Upper lobe of right lung (tissue), 1 donor: Measurements from ENCODE around the gene MTFR1L. TPM values are rescaled to one million over a fixed set of nuclear protein-coding genes. Genes with fewer than 3 reads are reported as not detected.

Experiments used
- ATAC-seq: fragments of 200-7000 bp; cut with Tn5 transposase; one replicate; pipeline ENCODE4 v1.9.1; 2020; ENCODE audit warnings: mild to moderate bottlenecking, moderate library complexity
- DNase-seq: peaks from one replicate; pipeline ENCODE4 v3.0.0-alpha.2; 2020
- H3K27ac ChIP-seq: fragments of 200-600 bp; one replicate; pipeline ENCODE4 v1.8.0; 2022
- H3K27me3 ChIP-seq: fragments of 200-600 bp; one replicate; pipeline ENCODE4 v1.8.0; 2022; ENCODE audit warnings: mild to moderate bottlenecking
- H3K36me3 ChIP-seq: fragments of 200-600 bp; one replicate; pipeline ENCODE4 v1.8.0; 2022
- H3K4me1 ChIP-seq: fragments of 200-600 bp; one replicate; pipeline ENCODE4 v1.8.0; 2022
- H3K4me3 ChIP-seq: fragments of 200-600 bp; one replicate; pipeline ENCODE4 v1.8.0; 2022; ENCODE audit warnings: mild to moderate bottlenecking
- H3K9me3 ChIP-seq: fragments of 200-600 bp; one replicate; pipeline ENCODE4 v1.8.0; 2022
- CTCF ChIP-seq: fragments of 200-600 bp; IDR thresholded peaks from one replicate; pipeline ENCODE4 v1.8.0; 2022; ENCODE audit warnings: antibody characterized with exemption
- intact Hi-C: fragments of 100-400 bp; cut with DNase I; formaldehyde crosslinking; loops from one replicate; pipeline ENCODE4 v1.11.0; 2022
- total RNA-seq: library from RNA; stranded (reverse); fragmentation: NEBNext Ultra II Directional; extraction: Animal tissue kit (Norgen Biotek cat#: 25700); gene quantifications from one replicate; pipeline ENCODE4 v1.2.1, GENCODE V29; 2021
- donor health status: DM: no; HTN: yes; CAD: no; lungs with severe emphysema.

Gene MTFR1L
- total RNA-seq, 1 donor from 2014 or later: 46.0 TPM

- no peaks in the 10 kb centered on the region for H3K27me3 ChIP-seq
- TF ChIP-seq CTCF: no peak
- intact Hi-C loops: no loop called here
These were observed 39.2 kb upstream of the MTFR1L start for GRCh38 chr1:25780318-25781129.

GRCh38 chr1:25781130-25781433, 38.7 kb upstream of the MTFR1L start:
- intact Hi-C loops: no loop called here
- no peak overlapping the region for H3K27ac ChIP-seq
- peaks cover 4% of the 10 kb centered on the region for H3K4me1 ChIP-seq

More at GRCh38 chr1:25780318-25781129, 39.2 kb upstream of the MTFR1L start:
- Histone ChIP-seq H3K36me3 (peaks cover 23% of the 10 kb centered on the region), H3K9me3 (no peaks in the 10 kb centered on the region), H3K27ac (no peak overlapping the region), H3K4me1 (peaks cover 6% of the 10 kb centered on the region), H3K4me3 (no peak overlapping the region)
- DNase-seq (no peak), ATAC-seq (no peak)

GRCh38 chr1:25782608-25783201, 37.0 kb upstream of the MTFR1L start:
- Histone ChIP-seq H3K36me3 (peaks cover 28% of the 10 kb centered on the region), H3K27me3 (no peaks in the 10 kb centered on the region), H3K9me3 (no peaks in the 10 kb centered on the region), H3K27ac (no peak overlapping the region), H3K4me3 (no peak overlapping the region), H3K4me1 (peaks cover 4% of the 10 kb centered on the region)
- DNase-seq (no peak), ATAC-seq (no peak)
- no peak for TF ChIP-seq CTCF
- intact Hi-C loops: no loop called here

More at GRCh38 chr1:25781130-25781433, 38.7 kb upstream of the MTFR1L start:
- ATAC-seq (no peak), DNase-seq (no peak)
- H3K36me3 ChIP-seq: peaks cover 23% of the 10 kb centered on the region
- no peaks in the 10 kb centered on the region for H3K9me3 ChIP-seq
- TF ChIP-seq CTCF: no peak
- no peak overlapping the region for H3K4me3 ChIP-seq
- no peaks in the 10 kb centered on the region for H3K27me3 ChIP-seq

- Histone ChIP-seq H3K9me3 (no peaks in the 10 kb centered on the region), H3K4me1 (peaks cover 4% of the 10 kb centered on the region)
These were observed 35.1 kb upstream of the MTFR1L start for GRCh38 chr1:25784575-25785051.

GRCh38 chr1:25785333-25786067, 34.3 kb upstream of the MTFR1L start:
- Histone ChIP-seq H3K27ac (no peak overlapping the region), H3K4me1 (peaks cover 4% of the 10 kb centered on the region), H3K36me3 (peaks cover 23% of the 10 kb centered on the region), H3K4me3 (no peak overlapping the region), H3K27me3 (no peaks in the 10 kb centered on the region), H3K9me3 (no peaks in the 10 kb centered on the region)
- ATAC-seq: no peak
- DNase-seq: no peak
- TF ChIP-seq CTCF: no peak
- intact Hi-C loops: no loop called here

More at GRCh38 chr1:25784575-25785051, 35.1 kb upstream of the MTFR1L start:
- H3K36me3 ChIP-seq: peaks cover 23% of the 10 kb centered on the region
- no peak overlapping the region for H3K27ac ChIP-seq
- H3K4me3 ChIP-seq: no peak overlapping the region
- no peak for ATAC-seq
- TF ChIP-seq CTCF: no peak
- DNase-seq: no peak
- intact Hi-C loops: no loop called here
- no peaks in the 10 kb centered on the region for H3K27me3 ChIP-seq
